HepG2 (cell line): ENCODE results near the gene IKZF5. TPM values are rescaled to one million over a fixed set of nuclear protein-coding genes. Genes with fewer than 3 reads are reported as not detected.

ENCODE experiments used
- AHDC1 ChIP-seq: sonication (generic); formaldehyde crosslinking; IDR thresholded peaks from 2 replicates; pipeline ENCODE4 v1.5.1; 2020; ENCODE audit warnings: mild to moderate bottlenecking, missing genetic modification reagents, borderline replicate concordance
- ATRX ChIP-seq: sonication (generic); formaldehyde crosslinking; IDR thresholded peaks from 2 replicates; pipeline ENCODE4 v1.4.0; 2020; ENCODE audit warnings: missing genetic modification reagents, borderline replicate concordance
- CEBPB ChIP-seq: IDR thresholded peaks from 2 replicates; pipeline ENCODE4 v1.6.1; 2011; ENCODE audit warnings: low read depth, low read length, improper control_type of control experiment, borderline replicate concordance
- EP300 ChIP-seq, 3 experiments: sonication (generic) in 1 of 3; formaldehyde crosslinking in 1 of 3; IDR thresholded peaks; 2 replicates each; pipeline versions ENCODE4 v1.5.1 to v1.6.1; 2011 to 2020; ENCODE audit warnings: low read depth in 2 of 3, low read length in 2 of 3, borderline replicate concordance in 1 of 3, improper control_type of control experiment in 1 of 3, mild to moderate bottlenecking in 1 of 3, missing genetic modification reagents in 1 of 3, moderate library complexity in 1 of 3
- MEIS2 ChIP-seq: sonication (generic); formaldehyde crosslinking; IDR thresholded peaks from 2 replicates; pipeline ENCODE4 v1.9.0; 2021; ENCODE audit warnings: mild to moderate bottlenecking, missing genetic modification reagents
- NFIB ChIP-seq: sonication (generic); formaldehyde crosslinking; IDR thresholded peaks from 2 replicates; pipeline ENCODE4 v1.9.0; 2021; ENCODE audit warnings: missing genetic modification reagents, mild to moderate bottlenecking, borderline replicate concordance
- PPARG ChIP-seq: conservative IDR thresholded peaks from 2 replicates; pipeline ENCODE4 v1.6.1; 2016; ENCODE audit warnings: missing biosample characterization, missing genetic modification reagents
- SAP130 ChIP-seq: IDR thresholded peaks from 2 replicates; pipeline ENCODE4 v1.6.1; 2016; ENCODE audit warnings: low read depth
- SOX6 ChIP-seq, 2 experiments: fragments of 450-650 bp in 1 of 2; sonication (generic) in 1 of 2; formaldehyde crosslinking in 1 of 2; IDR thresholded peaks; 2 replicates each; pipeline versions ENCODE4 v1.4.0 to v1.6.1; 2017 to 2020; ENCODE audit warnings: antibody characterized with exemption in 1 of 2, mild to moderate bottlenecking in 1 of 2, missing genetic modification reagents in 1 of 2
- TOE1 ChIP-seq: sonication (generic); formaldehyde crosslinking; IDR thresholded peaks from 2 replicates; pipeline ENCODE4 v1.4.0; 2020; ENCODE audit warnings: mild to moderate bottlenecking, missing genetic modification reagents
- ZBTB37 ChIP-seq: sonication (generic); formaldehyde crosslinking; IDR thresholded peaks from 2 replicates; pipeline ENCODE4 v1.4.0; 2020; ENCODE audit warnings: mild to moderate bottlenecking, missing genetic modification reagents
- ZNF18 ChIP-seq: sonication (generic); formaldehyde crosslinking; IDR thresholded peaks from 2 replicates; pipeline ENCODE4 v1.8.0; 2022; ENCODE audit warnings: mild to moderate bottlenecking, missing genetic modification reagents; ENCODE audit not compliant: insufficient replicate concordance
- ZNF333 ChIP-seq: sonication (generic); formaldehyde crosslinking; IDR thresholded peaks from 2 replicates; pipeline ENCODE4 v1.4.0; 2020; ENCODE audit warnings: mild to moderate bottlenecking, missing genetic modification reagents, borderline replicate concordance
- polyA plus RNA-seq, 8 experiments: library from polyadenylated mRNA; depleted of rRNA in 3 of 8; stranded (reverse) in 7 of 8; unstranded in 1 of 8; fragments of >200 nt; fragmentation: Illumina TruSeq in 4 of 8; extraction: Trizol in 4 of 8; gene quantifications; 2 replicates each; pipeline versions ENCODE4 v1.2.1 to v1.2.3, GENCODE V29; 2011 to 2016; ENCODE audit warnings: low read depth in 4 of 8, missing spikeins in 1 of 8, mixed read lengths in 1 of 8; ENCODE audit not compliant: insufficient read depth in 1 of 8
- total RNA-seq, 5 experiments: library from RNA; depleted of rRNA; stranded (reverse); fragments of >200 nt; fragmentation: Illumina TruSeq; extraction: Trizol; gene quantifications; 2 replicates each; pipeline ENCODE4 v1.2.3, GENCODE V29; 2016; ENCODE audit warnings: low read depth in 1 of 5

Gene IKZF5
- total and polyA plus RNA-seq, 2 of the 13 experiments (the other 11 are each of a cell fraction or from before 2014, with no cell fraction given), result 3.7 to 12.0 TPM

GRCh38 chr10:123034332-123034731, 25.7 kb upstream of the IKZF5 start (continued):
- TF ChIP-seq CEBPB, result peak; percentile 44; the same call in 1 of the 2 replicates
- no peak for TF ChIP-seq ATRX
- no peak for TF ChIP-seq TOE1 (CRISPR knock-in tag)
- peak; percentile 27; the same call in 1 of the 2 replicates for TF ChIP-seq SAP130
- TF ChIP-seq ZBTB37 (CRISPR knock-in tag), result no peak
- TF ChIP-seq PPARG (CRISPR knock-in tag), result 0 out of 2 replicates have a peak, but pooled peaks have one; percentile 12
- no peak for TF ChIP-seq ZNF333 (CRISPR knock-in tag)
- peak; percentile 47; the same call in 1 of the 2 replicates for TF ChIP-seq AHDC1
- peak in 1 of 2 experiments; percentile 79; a peak in 2 of 4 replicates for TF ChIP-seq EP300 (IDR thresholded peaks at IDR 0.05; ENCODE audit: low read depth in 2 of 2, low read length in 2 of 2)
- no peak for TF ChIP-seq EP300 (CRISPR knock-in tag; IDR thresholded peaks at IDR 0.05; ENCODE audit: borderline replicate concordance)
- 0 out of 2 replicates have a peak, but pooled peaks have one; percentile 24 for TF ChIP-seq MEIS2 (CRISPR knock-in tag)
- TF ChIP-seq ZNF18 (CRISPR knock-in tag), result no peak
- TF ChIP-seq SOX6 (IDR thresholded peaks at IDR 0.05), result no peak
- peak; percentile 21; the same call in 1 of the 2 replicates for TF ChIP-seq SOX6 (CRISPR knock-in tag; IDR thresholded peaks at IDR 0.05)
- TF ChIP-seq NFIB (CRISPR knock-in tag), result no peak
- TF ChIP-seq, all 625 proteins: peak for 28
